WI38 (cell line): ENCODE results near the gene ERBB4.

Source experiments
- H3K4me3 ChIP-seq: 2 replicates; pipeline ENCODE4 v1.5.1; 2011; ENCODE audit warnings: low read depth, mild to moderate bottlenecking, control low read depth, low read length
- TF ChIP-seq, protein P1 (sequence below): IDR thresholded peaks from 2 replicates; pipeline ENCODE4 v1.5.1; 2012; ENCODE audit warnings: low read depth, mild to moderate bottlenecking, control low read depth, low read length

Gene ERBB4

DNA sequence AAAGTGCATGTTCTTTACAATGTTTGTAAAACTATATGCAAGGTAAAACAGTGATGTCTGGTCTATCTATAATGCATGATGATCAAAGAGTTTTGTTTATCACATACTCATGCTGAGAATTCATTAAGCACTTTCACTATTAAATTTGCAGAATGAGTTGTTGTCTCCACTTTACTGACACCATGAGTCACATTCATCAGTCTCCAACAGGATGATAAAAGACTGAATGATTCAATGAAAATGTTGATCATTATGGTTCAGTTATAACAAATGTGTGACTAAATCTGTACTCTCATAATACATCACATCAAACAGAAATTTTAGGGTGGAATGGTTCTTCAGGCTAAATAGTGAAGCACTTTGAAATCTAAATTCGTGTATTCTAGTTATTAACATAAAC is 129.0 kb downstream of the ERBB4 start:
- TF ChIP-seq, protein P1, sequence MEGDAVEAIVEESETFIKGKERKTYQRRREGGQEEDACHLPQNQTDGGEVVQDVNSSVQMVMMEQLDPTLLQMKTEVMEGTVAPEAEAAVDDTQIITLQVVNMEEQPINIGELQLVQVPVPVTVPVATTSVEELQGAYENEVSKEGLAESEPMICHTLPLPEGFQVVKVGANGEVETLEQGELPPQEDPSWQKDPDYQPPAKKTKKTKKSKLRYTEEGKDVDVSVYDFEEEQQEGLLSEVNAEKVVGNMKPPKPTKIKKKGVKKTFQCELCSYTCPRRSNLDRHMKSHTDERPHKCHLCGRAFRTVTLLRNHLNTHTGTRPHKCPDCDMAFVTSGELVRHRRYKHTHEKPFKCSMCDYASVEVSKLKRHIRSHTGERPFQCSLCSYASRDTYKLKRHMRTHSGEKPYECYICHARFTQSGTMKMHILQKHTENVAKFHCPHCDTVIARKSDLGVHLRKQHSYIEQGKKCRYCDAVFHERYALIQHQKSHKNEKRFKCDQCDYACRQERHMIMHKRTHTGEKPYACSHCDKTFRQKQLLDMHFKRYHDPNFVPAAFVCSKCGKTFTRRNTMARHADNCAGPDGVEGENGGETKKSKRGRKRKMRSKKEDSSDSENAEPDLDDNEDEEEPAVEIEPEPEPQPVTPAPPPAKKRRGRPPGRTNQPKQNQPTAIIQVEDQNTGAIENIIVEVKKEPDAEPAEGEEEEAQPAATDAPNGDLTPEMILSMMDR = no peak
- H3K4me3 ChIP-seq = no peak overlapping the region

GRCh38 chr2:212408524-212408923 is 130.1 kb downstream of the ERBB4 start:
- TF ChIP-seq, protein P1 = no peak

DNA sequence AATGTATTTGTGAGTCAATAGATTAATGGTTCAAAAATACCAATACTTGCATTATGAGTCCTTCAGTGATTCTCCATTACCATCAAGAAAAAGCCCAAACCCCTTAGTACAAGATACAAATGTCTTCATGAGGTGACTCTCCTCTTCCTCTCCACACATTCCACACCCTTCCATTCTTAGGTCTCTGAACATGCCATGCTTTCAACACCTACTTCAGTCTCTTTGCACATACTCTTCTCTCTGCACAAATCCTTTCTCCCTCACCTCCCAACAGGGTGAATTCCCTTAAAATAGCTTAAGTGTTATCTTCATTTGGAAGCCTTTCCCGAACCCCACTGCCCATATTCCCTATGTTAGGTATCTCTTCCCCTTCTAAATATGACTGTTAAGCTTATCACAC is 131.9 kb downstream of the ERBB4 start:
- no peak overlapping the region for H3K4me3 ChIP-seq
- TF ChIP-seq, protein P1 = no peak

More at GRCh38 chr2:212408524-212408923, 130.1 kb downstream of the ERBB4 start:
- H3K4me3 ChIP-seq = no peak overlapping the region

DNA sequence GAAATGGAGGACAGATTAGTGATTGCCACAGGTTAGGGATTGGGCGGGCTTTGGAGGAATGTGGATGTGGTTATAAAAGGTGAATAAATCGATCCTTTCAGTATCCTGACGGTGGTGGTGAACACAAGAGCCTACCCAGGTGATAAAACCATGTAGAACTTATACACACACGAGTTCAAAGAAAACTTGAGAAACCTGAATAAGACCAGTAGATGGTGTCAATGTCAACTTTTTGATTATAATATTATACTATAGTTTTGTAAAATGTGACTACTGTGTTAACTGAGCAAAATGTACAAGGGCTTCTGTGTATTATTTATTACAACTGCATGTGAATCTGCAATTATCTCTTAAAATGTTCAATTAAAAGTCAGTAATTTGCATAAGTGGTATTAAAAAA is 136.3 kb downstream of the ERBB4 start:
- no peak overlapping the region for H3K4me3 ChIP-seq
- TF ChIP-seq, protein P1 = no peak

DNA sequence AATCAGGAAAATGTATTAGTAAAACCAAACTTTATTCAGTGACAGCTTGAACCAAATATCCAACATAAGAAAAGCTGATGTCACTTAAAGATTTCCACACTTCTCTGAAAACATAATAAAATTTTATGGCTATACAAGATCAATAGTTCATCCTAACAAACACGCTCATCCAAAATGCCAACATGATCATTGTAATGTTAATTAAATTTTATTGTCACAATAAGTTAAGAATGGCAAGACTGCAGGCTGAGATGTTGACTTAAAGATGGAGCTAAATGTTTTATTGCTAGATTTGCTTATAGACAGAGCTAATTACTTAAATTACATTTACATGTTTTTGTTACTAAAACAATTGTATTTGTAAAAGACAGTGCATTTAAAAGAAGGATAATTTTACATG is 140.3 kb downstream of the ERBB4 start:
- H3K4me3 ChIP-seq = no peak overlapping the region
- TF ChIP-seq, protein P1 = no peak

- no peak overlapping the region for H3K4me3 ChIP-seq
- TF ChIP-seq, protein P1 = no peak
These were observed 146.1 kb downstream of the ERBB4 start for GRCh38 chr2:212392544-212392943.

GRCh38 chr2:212392043-212392442 is 146.6 kb downstream of the ERBB4 start:
- no peak overlapping the region for H3K4me3 ChIP-seq
- TF ChIP-seq, protein P1 = no peak
